WERI-Rb-1 (cell line): ENCODE results near the gene SH3GL3.

Experiments used
- DNase-seq: peaks from one replicate; pipeline ENCODE4 v3.0.0-alpha.2; 2020
- H3K27ac ChIP-seq: fragments of 250-450 bp; sonication (Bioruptor Pico); 2 replicates; pipeline ENCODE4 v1.5.1; 2020; ENCODE audit warnings: mild to moderate bottlenecking, moderate library complexity
- H3K27me3 ChIP-seq: fragments of 250-450 bp; sonication (Bioruptor Pico); 2 replicates; pipeline ENCODE4 v1.5.1; 2021; ENCODE audit warnings: mild to moderate bottlenecking, low read depth, moderate library complexity; ENCODE audit not compliant: insufficient read depth, severe bottlenecking
- H3K36me3 ChIP-seq: fragments of 250-450 bp; sonication (Bioruptor Pico); 2 replicates; pipeline ENCODE4 v1.5.1; 2020; ENCODE audit warnings: mild to moderate bottlenecking, moderate library complexity
- H3K4me3 ChIP-seq: 2 replicates; pipeline ENCODE4 v1.5.1; 2011; ENCODE audit warnings: low read depth, mild to moderate bottlenecking, control low read depth, low read length
- H3K9me3 ChIP-seq: fragments of 250-450 bp; sonication (Bioruptor Pico); 2 replicates; pipeline ENCODE4 v1.5.1; 2021; ENCODE audit warnings: mild to moderate bottlenecking, moderate library complexity; ENCODE audit not compliant: severe bottlenecking
- TF ChIP-seq, protein P1 (sequence below): IDR thresholded peaks from 2 replicates; pipeline ENCODE4 v1.5.1; 2011; ENCODE audit warnings: low read depth, mild to moderate bottlenecking, control low read depth, inconsistent platforms, low read length

Gene SH3GL3

DNA sequence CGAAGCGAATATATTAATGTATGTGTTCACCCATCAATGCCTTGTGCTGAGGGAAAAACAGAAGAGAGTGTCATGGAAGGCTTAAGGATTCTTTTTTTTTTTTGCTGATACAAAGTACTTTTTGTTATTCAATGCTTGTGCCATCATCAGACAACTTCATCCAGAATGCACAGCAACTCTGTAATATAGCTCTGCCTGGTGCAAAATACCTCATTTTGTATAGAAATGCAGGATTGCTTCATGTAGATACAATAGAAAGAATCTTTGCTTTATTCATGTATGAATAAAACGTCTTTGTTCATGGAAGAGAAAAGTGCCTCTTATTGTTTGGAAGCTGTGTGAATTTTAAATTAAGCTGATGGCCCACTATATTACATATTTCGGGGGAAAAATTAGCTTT is 62.9 kb downstream of the SH3GL3 start:
- no peak overlapping the region for H3K27ac ChIP-seq
- no peaks in the 10 kb centered on the region for H3K36me3 ChIP-seq
- DNase-seq = no peak
- no peaks in the 10 kb centered on the region for H3K27me3 ChIP-seq
- H3K9me3 ChIP-seq = no peaks in the 10 kb centered on the region
- TF ChIP-seq, protein P1, sequence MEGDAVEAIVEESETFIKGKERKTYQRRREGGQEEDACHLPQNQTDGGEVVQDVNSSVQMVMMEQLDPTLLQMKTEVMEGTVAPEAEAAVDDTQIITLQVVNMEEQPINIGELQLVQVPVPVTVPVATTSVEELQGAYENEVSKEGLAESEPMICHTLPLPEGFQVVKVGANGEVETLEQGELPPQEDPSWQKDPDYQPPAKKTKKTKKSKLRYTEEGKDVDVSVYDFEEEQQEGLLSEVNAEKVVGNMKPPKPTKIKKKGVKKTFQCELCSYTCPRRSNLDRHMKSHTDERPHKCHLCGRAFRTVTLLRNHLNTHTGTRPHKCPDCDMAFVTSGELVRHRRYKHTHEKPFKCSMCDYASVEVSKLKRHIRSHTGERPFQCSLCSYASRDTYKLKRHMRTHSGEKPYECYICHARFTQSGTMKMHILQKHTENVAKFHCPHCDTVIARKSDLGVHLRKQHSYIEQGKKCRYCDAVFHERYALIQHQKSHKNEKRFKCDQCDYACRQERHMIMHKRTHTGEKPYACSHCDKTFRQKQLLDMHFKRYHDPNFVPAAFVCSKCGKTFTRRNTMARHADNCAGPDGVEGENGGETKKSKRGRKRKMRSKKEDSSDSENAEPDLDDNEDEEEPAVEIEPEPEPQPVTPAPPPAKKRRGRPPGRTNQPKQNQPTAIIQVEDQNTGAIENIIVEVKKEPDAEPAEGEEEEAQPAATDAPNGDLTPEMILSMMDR = no peak
- H3K4me3 ChIP-seq = no peak overlapping the region

DNA sequence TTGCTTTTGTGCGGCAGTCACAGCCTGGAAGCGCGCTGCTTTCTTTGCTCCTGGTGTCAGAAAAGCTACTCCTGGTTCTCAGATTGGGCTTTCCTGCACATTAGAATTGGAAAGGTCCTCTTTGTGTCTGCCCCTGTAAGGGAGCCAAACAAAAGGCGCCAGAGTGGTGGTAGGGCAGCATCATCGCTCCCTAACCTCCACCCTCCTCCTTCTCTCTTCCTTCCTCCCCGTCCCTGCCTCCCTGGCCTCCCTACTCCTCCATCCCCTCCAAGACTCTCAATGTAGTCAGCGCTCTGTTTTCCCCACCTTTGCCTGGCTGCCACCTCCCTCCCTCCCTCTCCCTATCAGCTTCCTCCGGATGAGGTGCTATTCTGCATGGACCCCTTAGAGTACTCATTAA is 65.3 kb downstream of the SH3GL3 start:
- Histone ChIP-seq H3K9me3 (no peaks in the 10 kb centered on the region), H3K27ac (no peak overlapping the region), H3K4me3 (no peak overlapping the region), H3K27me3 (no peaks in the 10 kb centered on the region), H3K36me3 (no peaks in the 10 kb centered on the region)
- no peak for DNase-seq
- TF ChIP-seq, protein P1 = no peak

DNA sequence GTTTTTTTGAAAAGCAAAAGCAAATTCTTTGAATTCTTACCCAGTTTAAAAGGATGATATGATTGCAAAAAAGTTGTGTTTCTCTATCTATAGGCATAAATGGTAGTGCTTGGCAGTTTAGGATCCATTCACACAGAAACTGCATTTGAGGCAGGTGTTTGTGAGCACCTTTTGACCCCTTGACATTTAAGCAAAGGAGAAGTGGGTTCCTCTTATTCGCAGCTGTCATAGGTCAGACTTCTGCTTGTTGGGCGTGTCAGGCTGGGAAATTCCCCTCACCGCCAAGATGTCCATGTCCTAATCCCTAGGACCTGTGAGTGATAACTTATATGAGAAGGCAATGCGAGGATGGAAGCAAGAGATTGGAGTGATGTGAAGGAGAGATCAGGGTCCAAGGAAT is 67.4 kb downstream of the SH3GL3 start:
- H3K27ac ChIP-seq = no peak overlapping the region
- DNase-seq = no peak
- H3K27me3 ChIP-seq = no peaks in the 10 kb centered on the region
- H3K4me3 ChIP-seq = no peak overlapping the region
- TF ChIP-seq, protein P1 = no peak
- H3K36me3 ChIP-seq = no peaks in the 10 kb centered on the region
- no peaks in the 10 kb centered on the region for H3K9me3 ChIP-seq

DNA sequence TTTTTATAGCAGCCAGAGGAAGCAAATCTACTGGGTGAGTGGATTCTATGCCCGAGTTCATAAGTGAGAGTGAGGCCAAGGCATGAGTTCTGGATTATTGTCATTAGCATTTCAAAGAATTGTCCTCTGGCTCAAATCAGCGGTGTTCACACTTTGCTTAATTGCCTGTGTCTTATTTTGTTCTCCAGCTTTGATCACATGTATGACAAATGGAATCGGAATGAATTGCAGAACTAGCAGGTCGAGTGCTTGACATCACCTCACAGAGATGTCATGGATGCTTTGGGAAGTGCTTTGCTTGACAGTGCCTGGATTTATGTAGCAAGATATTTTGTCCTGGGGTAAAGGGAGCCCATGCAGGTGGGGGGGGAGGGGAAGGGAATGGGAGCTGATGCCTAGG is 68.0 kb downstream of the SH3GL3 start:
- no peaks in the 10 kb centered on the region for H3K27me3 ChIP-seq
- H3K4me3 ChIP-seq = no peak overlapping the region
- H3K36me3 ChIP-seq = no peaks in the 10 kb centered on the region
- no peaks in the 10 kb centered on the region for H3K9me3 ChIP-seq
- no peak for DNase-seq
- no peak overlapping the region for H3K27ac ChIP-seq
- TF ChIP-seq, protein P1 = no peak

DNA sequence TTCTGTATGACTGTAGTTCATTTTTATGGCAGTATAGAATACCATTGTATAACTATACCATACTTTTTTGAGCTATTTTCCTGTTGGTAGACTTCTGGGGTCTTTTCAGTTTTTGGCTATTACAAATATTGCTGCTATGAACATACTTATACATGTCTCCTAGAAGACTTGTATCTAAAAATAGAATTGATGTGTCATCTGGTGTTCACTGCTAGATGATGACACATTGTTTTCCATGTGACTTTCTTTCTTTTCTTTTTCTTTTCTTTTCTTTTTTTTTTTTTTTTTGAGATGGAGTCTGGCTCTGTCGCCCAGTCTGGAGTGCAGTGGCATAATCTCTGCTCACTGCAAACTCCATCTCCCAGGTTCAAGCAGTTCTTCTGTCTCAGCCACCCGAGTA is 69.8 kb downstream of the SH3GL3 start:
- H3K27me3 ChIP-seq = no peaks in the 10 kb centered on the region
- H3K4me3 ChIP-seq = no peak overlapping the region
- H3K27ac ChIP-seq = no peak overlapping the region
- no peaks in the 10 kb centered on the region for H3K36me3 ChIP-seq
- TF ChIP-seq, protein P1 = no peak
- no peak for DNase-seq
- no peaks in the 10 kb centered on the region for H3K9me3 ChIP-seq

DNA sequence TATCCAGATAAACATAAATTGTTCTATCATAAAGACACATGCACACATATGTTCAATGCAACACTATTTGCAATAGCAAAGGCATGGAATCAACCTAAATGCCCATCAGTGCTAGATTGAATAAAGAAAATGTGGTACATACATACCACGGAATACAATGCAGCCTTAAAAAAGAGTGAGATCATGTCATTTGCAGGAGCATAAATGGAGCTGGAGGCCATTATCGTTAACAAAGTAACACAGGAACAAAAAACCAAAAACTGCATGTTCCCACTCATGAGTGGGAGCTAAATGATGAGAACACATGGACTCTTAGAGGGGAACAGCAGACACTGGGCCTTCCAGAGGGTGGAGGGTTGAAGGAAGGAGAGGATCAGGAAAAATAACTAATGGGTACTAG is 79.2 kb downstream of the SH3GL3 start:
- H3K4me3 ChIP-seq = no peak overlapping the region
- TF ChIP-seq, protein P1 = no peak
- DNase-seq = no peak
- no peaks in the 10 kb centered on the region for H3K9me3 ChIP-seq
- H3K36me3 ChIP-seq = no peaks in the 10 kb centered on the region
- H3K27me3 ChIP-seq = no peaks in the 10 kb centered on the region
- no peak overlapping the region for H3K27ac ChIP-seq
